B cell (primary cell): ENCODE results near the gene TDG. TPM values are rescaled to one million over a fixed set of nuclear protein-coding genes. Genes with fewer than 3 reads are reported as not detected.
A peak's percentile ranks its signal among the peaks of the same experiment; 100 is the strongest.

Experiments used
- ATAC-seq: fragments of 200-7000 bp; cut with Tn5 transposase; one replicate; pipeline ENCODE4 v1.10.0; 2021; ENCODE audit warnings: low read depth, mild to moderate bottlenecking, moderate number of reproducible peaks, moderate library complexity
- CTCF ChIA-PET: fragments of 350-600 bp; sonication (Branson Sonifier 250); formaldehyde crosslinking; loops from one replicate; lab custom pipeline; 2021; ENCODE audit warnings: antibody characterized with exemption, inconsistent platforms; lab: Charles Lee
- POLR2A ChIA-PET: fragments of 350-600 bp; sonication (Branson Sonifier 250); formaldehyde crosslinking; loops from one replicate; lab custom pipeline; 2021; ENCODE audit warnings: antibody characterized with exemption; lab: Charles Lee
- DNase-seq: peaks from one replicate; pipeline ENCODE4 v3.0.0; 2013
- H2AFZ ChIP-seq: 2 replicates; pipeline ENCODE4 v1.6.1; 2012; ENCODE audit warnings: mild to moderate bottlenecking, low read depth, low read length; ENCODE audit not compliant: insufficient read depth, poor library complexity, severe bottlenecking
- H3K27ac ChIP-seq, 2 donors: 1 replicate in 1 of 2; 2 replicates in 1 of 2; pipeline ENCODE4 v1.5.1; 2012 to 2013; ENCODE audit warnings: low read length in 2 of 2, mild to moderate bottlenecking in 2 of 2, moderate library complexity in 1 of 2
- H3K27me3 ChIP-seq, 4 experiments: fragments of 200-600 bp in 1 of 4; sonication (generic) in 1 of 4; replicated peaks in 1 of 4; 1 replicate in 2 of 4; 2 replicates in 2 of 4; pipeline versions ENCODE4 v1.6.1 to v1.7.0; 2013 to 2016; ENCODE audit warnings: low read length in 3 of 4, mild to moderate bottlenecking in 2 of 4, mixed read lengths in 1 of 4, moderate library complexity in 1 of 4; ENCODE audit not compliant: insufficient read depth in 4 of 4, control insufficient read depth in 3 of 4; ENCODE audit errors: control extremely low read depth in 1 of 4
- H3K36me3 ChIP-seq, 2 experiments: replicated peaks in 1 of 2; 1 replicate in 1 of 2; 2 replicates in 1 of 2; pipeline versions ENCODE4 v1.6.1 to v1.7.1; 2013; ENCODE audit warnings: low read length in 1 of 2; ENCODE audit not compliant: insufficient read depth in 2 of 2, control insufficient read depth in 1 of 2; ENCODE audit errors: control extremely low read depth in 1 of 2, extremely low read depth in 1 of 2
- H3K4me1 ChIP-seq, 2 donors: fragments of 200-600 bp in 1 of 2; sonication (generic) in 1 of 2; 1 replicate in 1 of 2; 2 replicates in 1 of 2; pipeline versions ENCODE4 v1.5.1 to v1.6.1; 2013 to 2017; ENCODE audit warnings: low read length in 2 of 2; ENCODE audit not compliant: control insufficient read depth in 2 of 2, insufficient read depth in 2 of 2
- H3K4me2 ChIP-seq: replicated peaks from 2 replicates; pipeline ENCODE3; 2012; ENCODE audit warnings: mild to moderate bottlenecking, low read depth, low read length; ENCODE audit not compliant: poor library complexity, severe bottlenecking
- H3K4me3 ChIP-seq, 5 experiments: fragments of 200-600 bp in 1 of 5; sonication (generic) in 1 of 5; 1 replicate in 3 of 5; 2 replicates in 2 of 5; pipeline versions ENCODE4 v1.5.1 to v1.7.0; 2011 to 2016; ENCODE audit warnings: low read length in 4 of 5, mild to moderate bottlenecking in 4 of 5, low read depth in 2 of 5, control low read depth in 1 of 5, moderate library complexity in 1 of 5; ENCODE audit not compliant: insufficient read depth in 1 of 5; ENCODE audit errors: control extremely low read depth in 1 of 5, extremely low read depth in 1 of 5
- H3K79me2 ChIP-seq: fragments of 200-600 bp; sonication (generic); one replicate; pipeline ENCODE4 v1.6.0; 2016; ENCODE audit warnings: low read length; ENCODE audit not compliant: control insufficient read depth, insufficient read depth
- H3K9ac ChIP-seq: fragments of 200-600 bp; sonication (generic); 2 replicates; pipeline ENCODE4 v1.6.1; 2017; ENCODE audit warnings: mild to moderate bottlenecking, low read length, moderate library complexity
- H3K9me3 ChIP-seq, 3 donors: one replicate each; pipeline versions ENCODE4 v1.6.1 to v1.7.1; 2013; ENCODE audit warnings: low read length in 2 of 3; ENCODE audit not compliant: control insufficient read depth in 2 of 3, insufficient read depth in 1 of 3; ENCODE audit errors: control extremely low read depth in 1 of 3
- H4K20me1 ChIP-seq: 2 replicates; pipeline ENCODE4 v1.6.0; 2012; ENCODE audit warnings: mild to moderate bottlenecking, low read length; ENCODE audit not compliant: insufficient read depth, control insufficient read depth, poor library complexity, severe bottlenecking
- H3K27ac Mint-ChIP-seq: one replicate; pipeline ENCODE4 v1.8.0; 2021; ENCODE audit warnings: mixed read lengths
- H3K27me3 Mint-ChIP-seq: one replicate; pipeline ENCODE4 v1.8.0; 2021; ENCODE audit warnings: mixed read lengths
- H3K4me1 Mint-ChIP-seq: one replicate; pipeline ENCODE4 v1.8.0; 2021; ENCODE audit warnings: mixed read lengths
- H3K4me3 Mint-ChIP-seq: one replicate; pipeline ENCODE4 v1.8.0; 2021; ENCODE audit warnings: mixed read lengths
- H3K9me3 Mint-ChIP-seq: one replicate; pipeline ENCODE4 v1.8.0; 2022; ENCODE audit warnings: mixed read lengths; ENCODE audit not compliant: insufficient read depth
- CTCF ChIP-seq: fragments of 200-600 bp; IDR thresholded peaks from one replicate; pipeline ENCODE4 v1.8.0; 2022; ENCODE audit warnings: antibody characterized with exemption, mild to moderate bottlenecking
- EZH2 ChIP-seq: IDR thresholded peaks from 2 replicates; pipeline ENCODE4 v1.6.1; 2012; ENCODE audit warnings: borderline replicate concordance, low read depth, mild to moderate bottlenecking, moderate library complexity, low read length; ENCODE audit not compliant: insufficient read depth, poor library complexity, severe bottlenecking
- WGBS: methylation state at CpG from one replicate; pipeline ENCODE4 v1.1.5; 2013; ENCODE audit warnings: missing lambda C conversion rate; ENCODE audit not compliant: insufficient coverage; 5-methylcytosine and 5-hydroxymethylcytosine counted together
- intact Hi-C: fragments of 100-400 bp; cut with micrococcal nuclease; formaldehyde crosslinking; loops from one replicate; pipeline ENCODE4 v1.10.0; 2022
- polyA plus RNA-seq: library from polyadenylated mRNA; depleted of rRNA; stranded (reverse); fragments of >200 nt; gene quantifications from 2 replicates; pipeline ENCODE4 v1.2.3, GENCODE V29; 2012
- total RNA-seq, 2 donors: library from RNA; stranded (reverse); fragments of 120-200 nt in 1 of 2; gene quantifications; 1 replicate in 1 of 2; 2 replicates in 1 of 2; pipeline versions ENCODE4 v1.2.3 to v1.2.4, GENCODE V29; 2013 to 2022

Gene TDG
- total and polyA plus RNA-seq, 2 donors (not counting 1 experiment from before 2014, with no cell fraction given), result 8.6 to 35.5 TPM

- DNase-seq (no peak), ATAC-seq (no peak)
- Histone ChIP-seq H3K9ac (no peak overlapping the region), H3K4me3 (no peak overlapping the region), H3K27ac (no peak overlapping the region), H3K79me2 (peaks cover 26% of the 10 kb centered on the region), H3K9me3 (no peaks in the 10 kb centered on the region), H3K36me3 (peaks cover 0 to 3% of the 10 kb centered on the region in 2 experiments), H2AFZ (no peak overlapping the region), H4K20me1 (no peaks in the 10 kb centered on the region), H3K4me2 (no peak overlapping the region), H3K27me3 (no peaks in the 10 kb centered on the region), H3K4me1 (peaks cover 9 to 15% of the 10 kb centered on the region in 2 donors)
- intact Hi-C loops, result no loop called here
- Mint-ChIP-seq H3K4me3 (peak overlapping the region; percentile 38), H3K27ac (no peak overlapping the region), H3K27me3 (no peaks in the 10 kb centered on the region), H3K4me1 (peaks cover 28% of the 10 kb centered on the region), H3K9me3 (no peaks in the 10 kb centered on the region)
- no peak for TF ChIP-seq CTCF
- no peak for TF ChIP-seq EZH2
- CTCF ChIA-PET, result no interaction called here
- WGBS, result 67% methylated on average over 1 of the region's 1 CpG
- POLR2A ChIA-PET, result no interaction called here
Observed at GRCh38 chr12:103958621-103959020, 7.1 kb upstream of the TDG start.

GRCh38 chr12:103960616-103961227 lies 5.0 kb upstream of the TDG start:
- TF ChIP-seq CTCF (no peak), EZH2 (no peak)
- ChIA-PET POLR2A (no interaction called here), CTCF (interaction anchor here (1.3 to 1.6 kb wide), 3 partner anchors 9 to 148 kb away, joined by 3 to 4 read pairs (median 3); no protein-coding TSS in a partner anchor)
- H2AFZ ChIP-seq, result no peak overlapping the region
- no peak for DNase-seq
- H4K20me1 ChIP-seq, result no peaks in the 10 kb centered on the region
- no peak overlapping the region for H3K4me3 Mint-ChIP-seq
- WGBS, result 94% methylated on average over 3 of the region's 7 CpGs
- no peak overlapping the region for H3K27ac Mint-ChIP-seq
- H3K9me3 Mint-ChIP-seq, result no peaks in the 10 kb centered on the region
- H3K27me3 ChIP-seq, result no peaks in the 10 kb centered on the region
- H3K4me2 ChIP-seq, result no peak overlapping the region
- no peaks in the 10 kb centered on the region for H3K27me3 Mint-ChIP-seq
- H3K9ac ChIP-seq, result no peak overlapping the region
- no peaks in the 10 kb centered on the region for H3K9me3 ChIP-seq
- no peak overlapping the region for H3K27ac ChIP-seq
- no peaks in the 10 kb centered on the region for H3K36me3 ChIP-seq
- H3K4me3 ChIP-seq, result no peak overlapping the region
- peaks cover 33% of the 10 kb centered on the region for H3K4me1 Mint-ChIP-seq
- intact Hi-C loops, result no loop called here
- ATAC-seq, result no peak
- peaks cover 32% of the 10 kb centered on the region for H3K79me2 ChIP-seq
- peaks cover 18 to 25% of the 10 kb centered on the region in 2 donors for H3K4me1 ChIP-seq
